Measurements from ENCODE around the gene PTGIR.

Gene PTGIR

DNA sequence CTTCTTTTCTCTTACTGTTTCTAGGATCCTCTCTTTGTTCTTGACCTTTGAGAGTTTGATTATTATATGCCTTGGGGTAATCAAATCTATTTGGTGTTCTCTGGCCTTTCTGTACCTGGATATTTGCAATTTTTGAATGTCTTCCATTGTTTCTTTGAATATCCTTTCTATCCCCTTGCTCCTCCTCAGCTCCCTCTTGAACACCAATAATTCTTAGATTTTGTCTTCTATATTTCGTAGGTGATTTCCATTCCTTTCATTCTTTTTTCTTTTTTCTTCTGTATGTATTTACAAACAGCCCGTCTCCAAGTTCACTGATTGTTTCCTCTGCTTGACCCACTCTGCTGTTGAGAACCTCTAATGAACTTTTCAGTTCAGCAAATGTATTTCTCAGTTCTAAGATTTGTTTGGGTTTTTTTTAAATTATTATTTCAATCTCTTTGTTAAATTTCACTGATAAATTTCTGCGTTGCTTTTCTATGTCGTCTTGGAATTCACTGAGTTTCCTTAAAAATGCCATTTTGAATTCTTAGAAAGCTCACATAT is 26.4 kb downstream of the PTGIR start:
- no peaks in the 10 kb centered on the region for H3K9me3 ChIP-seq (ENCODE audit: control insufficient read depth in 2 of 2, low read length in 2 of 2)
- no peaks in the 10 kb centered on the region for H3K27me3 ChIP-seq (ENCODE audit: control insufficient read depth in 1 of 2, insufficient read depth in 2 of 2, low read length in 2 of 2)
- no peaks in the 10 kb centered on the region for H3K36me3 ChIP-seq (ENCODE audit: control insufficient read depth in 2 of 2, insufficient read depth in 2 of 2, low read length in 2 of 2)
- H3K4me1 ChIP-seq (ENCODE audit: control insufficient read depth, insufficient read depth, low read length), result peaks cover 18% of the 10 kb centered on the region
- no peak overlapping the region for H3K27ac ChIP-seq (ENCODE audit: low read length)
- no peak overlapping the region for H3K9ac ChIP-seq (ENCODE audit: low read length in 2 of 2)
- H3K4me3 ChIP-seq (ENCODE audit: low read length in 2 of 2), result no peak overlapping the region

DNA sequence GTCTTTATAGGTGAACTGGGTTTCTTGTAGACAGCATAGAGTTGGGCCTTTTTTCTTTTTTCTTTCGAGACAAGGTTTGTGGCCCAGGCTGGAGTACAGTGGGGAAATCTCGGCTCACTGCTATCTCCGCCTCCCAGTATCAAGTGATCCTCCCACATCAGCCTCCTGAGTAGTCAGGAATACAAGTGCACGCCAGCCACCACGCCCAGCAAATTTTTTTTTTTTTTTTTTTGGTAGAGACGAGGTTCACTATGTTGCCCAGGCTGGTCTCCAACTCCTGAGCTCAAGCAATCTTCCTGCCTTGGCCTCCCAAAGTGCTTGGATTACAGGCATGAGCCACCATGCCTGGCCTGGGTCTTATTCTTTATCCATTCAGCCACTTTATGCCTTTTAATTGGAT is 28.9 kb downstream of the PTGIR start:
- peaks cover 5% of the 10 kb centered on the region for H3K4me1 ChIP-seq (ENCODE audit: control insufficient read depth, insufficient read depth, low read length)
- H3K27ac ChIP-seq (ENCODE audit: low read length), result no peak overlapping the region
- H3K4me3 ChIP-seq (ENCODE audit: low read length in 2 of 2), result no peak overlapping the region
- no peaks in the 10 kb centered on the region for H3K36me3 ChIP-seq (ENCODE audit: control insufficient read depth in 2 of 2, insufficient read depth in 2 of 2, low read length in 2 of 2)
- no peaks in the 10 kb centered on the region for H3K27me3 ChIP-seq (ENCODE audit: control insufficient read depth in 1 of 2, insufficient read depth in 2 of 2, low read length in 2 of 2)
- H3K9me3 ChIP-seq (ENCODE audit: control insufficient read depth in 2 of 2, low read length in 2 of 2), result no peaks in the 10 kb centered on the region
- H3K9ac ChIP-seq (ENCODE audit: low read length in 2 of 2), result no peak overlapping the region

DNA sequence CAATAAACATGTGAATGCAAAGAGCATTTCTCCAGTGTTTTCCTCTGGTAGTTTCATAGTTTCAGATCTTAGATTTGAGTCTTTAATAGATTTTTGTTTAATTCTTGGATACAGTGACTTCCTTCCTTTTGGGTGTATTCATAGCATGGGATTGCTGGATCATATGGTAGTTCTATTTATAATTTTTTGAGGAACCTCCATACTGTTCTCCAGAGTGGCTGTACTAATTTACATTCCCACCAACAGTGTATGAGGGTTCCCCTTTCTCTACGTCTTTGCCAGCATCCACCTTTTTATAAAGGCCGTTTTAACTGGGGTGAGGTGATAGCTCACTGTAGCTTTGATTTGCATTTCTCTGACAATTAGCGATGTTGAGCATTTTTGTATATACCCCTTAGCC is 33.0 kb downstream of the PTGIR start:
- H3K27ac ChIP-seq (ENCODE audit: low read length), result no peak overlapping the region
- H3K4me3 ChIP-seq (ENCODE audit: low read length in 2 of 2), result no peak overlapping the region
- H3K4me1 ChIP-seq (ENCODE audit: control insufficient read depth, insufficient read depth, low read length), result no peaks in the 10 kb centered on the region
- H3K27me3 ChIP-seq (ENCODE audit: control insufficient read depth in 1 of 2, insufficient read depth in 2 of 2, low read length in 2 of 2), result no peaks in the 10 kb centered on the region
- no peaks in the 10 kb centered on the region for H3K36me3 ChIP-seq (ENCODE audit: control insufficient read depth in 2 of 2, insufficient read depth in 2 of 2, low read length in 2 of 2)
- no peaks in the 10 kb centered on the region for H3K9me3 ChIP-seq (ENCODE audit: control insufficient read depth in 2 of 2, low read length in 2 of 2)
- no peak overlapping the region for H3K9ac ChIP-seq (ENCODE audit: low read length in 2 of 2)

DNA sequence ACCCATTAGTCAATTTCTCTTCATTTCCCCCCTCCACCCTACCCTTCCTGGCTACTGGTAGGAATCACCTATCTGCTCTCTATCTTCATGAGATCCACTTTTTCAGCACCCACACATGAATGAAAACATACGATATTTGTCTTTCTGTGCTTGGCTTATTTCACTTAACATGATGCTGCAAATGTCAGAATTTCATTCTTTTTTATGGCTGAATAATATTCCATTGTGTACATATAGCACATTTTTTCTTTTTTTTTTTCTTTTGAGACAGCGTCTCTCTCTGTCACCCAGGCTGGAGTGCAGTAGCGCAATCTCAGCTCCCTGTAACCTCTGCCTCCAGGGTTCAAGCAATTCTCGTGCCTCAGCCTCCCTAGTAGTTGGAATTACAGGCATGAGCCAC is 33.6 kb downstream of the PTGIR start:
- Histone ChIP-seq H3K36me3 (ENCODE audit: control insufficient read depth in 2 of 2, insufficient read depth in 2 of 2, low read length in 2 of 2) (no peaks in the 10 kb centered on the region), H3K4me3 (ENCODE audit: low read length in 2 of 2) (no peak overlapping the region), H3K27ac (ENCODE audit: low read length) (no peak overlapping the region)

DNA sequence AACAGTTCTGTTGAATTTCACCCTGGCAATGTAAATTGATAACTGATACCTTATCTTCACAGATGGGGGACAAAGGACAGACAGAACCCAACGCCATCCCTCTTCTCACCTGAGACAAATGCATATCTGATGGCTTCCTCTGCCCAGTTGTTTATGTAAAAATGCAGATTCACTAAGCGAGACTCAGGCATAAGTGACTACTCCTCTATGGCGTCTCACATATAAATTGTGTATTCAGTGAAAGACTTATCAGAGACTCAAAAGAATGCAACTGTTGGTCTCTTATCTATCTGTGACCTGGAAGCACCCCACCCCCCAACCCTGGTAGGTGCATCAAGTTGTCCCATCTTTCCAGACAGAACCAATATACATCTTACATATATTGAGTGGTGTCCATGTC is 37.0 kb downstream of the PTGIR start:
- H3K4me3 ChIP-seq (ENCODE audit: low read length in 2 of 2), result no peak overlapping the region
- no peaks in the 10 kb centered on the region for H3K36me3 ChIP-seq (ENCODE audit: control insufficient read depth in 2 of 2, insufficient read depth in 2 of 2, low read length in 2 of 2)
- no peaks in the 10 kb centered on the region for H3K27me3 ChIP-seq (ENCODE audit: control insufficient read depth in 1 of 2, insufficient read depth in 2 of 2, low read length in 2 of 2)
- H3K9me3 ChIP-seq (ENCODE audit: control insufficient read depth in 2 of 2, low read length in 2 of 2), result no peaks in the 10 kb centered on the region
- no peak overlapping the region for H3K27ac ChIP-seq (ENCODE audit: low read length)
- H3K4me1 ChIP-seq (ENCODE audit: control insufficient read depth, insufficient read depth, low read length), result no peaks in the 10 kb centered on the region
- no peak overlapping the region for H3K9ac ChIP-seq (ENCODE audit: low read length in 2 of 2)

More for the DNA sequence above, 33.6 kb downstream of the PTGIR start:
- Histone ChIP-seq H3K9me3 (ENCODE audit: control insufficient read depth in 2 of 2, low read length in 2 of 2) (no peaks in the 10 kb centered on the region), H3K4me1 (ENCODE audit: control insufficient read depth, insufficient read depth, low read length) (no peaks in the 10 kb centered on the region), H3K9ac (ENCODE audit: low read length in 2 of 2) (no peak overlapping the region), H3K27me3 (ENCODE audit: control insufficient read depth in 1 of 2, insufficient read depth in 2 of 2, low read length in 2 of 2) (no peaks in the 10 kb centered on the region)

DNA sequence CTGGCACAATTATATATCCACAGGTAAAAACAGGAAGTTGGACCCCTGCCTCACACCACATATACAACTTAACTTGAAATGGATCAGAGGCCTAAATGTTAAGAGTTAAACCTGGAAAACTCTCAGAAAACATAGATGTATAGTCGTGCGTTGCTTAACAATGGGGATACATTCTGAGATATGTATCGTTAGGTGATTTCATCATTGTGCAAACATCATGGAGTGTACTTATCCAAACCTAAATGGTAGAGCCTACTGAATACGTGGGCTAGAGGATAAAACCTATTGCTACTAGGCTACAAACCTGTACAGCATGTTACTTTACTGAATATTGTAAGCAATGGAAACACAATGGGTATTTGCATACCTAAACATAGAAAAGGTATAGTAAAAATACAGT is 38.6 kb downstream of the PTGIR start:
- no peak overlapping the region for H3K27ac ChIP-seq (ENCODE audit: low read length)
- no peaks in the 10 kb centered on the region for H3K9me3 ChIP-seq (ENCODE audit: control insufficient read depth in 2 of 2, low read length in 2 of 2)

DNA sequence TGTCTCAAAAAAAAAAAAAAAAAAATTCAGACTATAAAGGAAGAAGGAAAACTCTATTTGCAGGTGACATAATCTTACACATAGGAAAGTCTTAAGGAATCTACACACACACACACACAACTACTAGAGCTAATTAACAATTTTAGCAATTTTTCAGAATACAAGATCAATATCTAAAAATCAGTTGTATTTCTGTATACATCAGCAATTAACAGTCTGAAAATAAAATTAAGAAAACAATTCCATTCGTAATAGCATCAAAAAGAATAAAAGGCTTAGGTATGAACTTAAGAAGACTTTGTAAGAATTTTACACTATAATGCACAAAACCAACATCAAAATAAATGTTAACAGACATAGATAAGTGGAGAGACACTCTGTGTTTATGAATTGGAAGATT is 39.4 kb downstream of the PTGIR start:
- no peaks in the 10 kb centered on the region for H3K9me3 ChIP-seq (ENCODE audit: control insufficient read depth in 2 of 2, low read length in 2 of 2)
- no peaks in the 10 kb centered on the region for H3K27me3 ChIP-seq (ENCODE audit: control insufficient read depth in 1 of 2, insufficient read depth in 2 of 2, low read length in 2 of 2)
- no peaks in the 10 kb centered on the region for H3K4me1 ChIP-seq (ENCODE audit: control insufficient read depth, insufficient read depth, low read length)
- no peaks in the 10 kb centered on the region for H3K36me3 ChIP-seq (ENCODE audit: control insufficient read depth in 2 of 2, insufficient read depth in 2 of 2, low read length in 2 of 2)
- H3K27ac ChIP-seq (ENCODE audit: low read length), result no peak overlapping the region
- no peak overlapping the region for H3K4me3 ChIP-seq (ENCODE audit: low read length in 2 of 2)
- H3K9ac ChIP-seq (ENCODE audit: low read length in 2 of 2), result no peak overlapping the region

More for the DNA sequence above, 38.6 kb downstream of the PTGIR start:
- Histone ChIP-seq H3K9ac (ENCODE audit: low read length in 2 of 2) (no peak overlapping the region), H3K4me3 (ENCODE audit: low read length in 2 of 2) (no peak overlapping the region), H3K27me3 (ENCODE audit: control insufficient read depth in 1 of 2, insufficient read depth in 2 of 2, low read length in 2 of 2) (no peaks in the 10 kb centered on the region), H3K4me1 (ENCODE audit: control insufficient read depth, insufficient read depth, low read length) (no peaks in the 10 kb centered on the region), H3K36me3 (ENCODE audit: control insufficient read depth in 2 of 2, insufficient read depth in 2 of 2, low read length in 2 of 2) (no peaks in the 10 kb centered on the region)

DNA sequence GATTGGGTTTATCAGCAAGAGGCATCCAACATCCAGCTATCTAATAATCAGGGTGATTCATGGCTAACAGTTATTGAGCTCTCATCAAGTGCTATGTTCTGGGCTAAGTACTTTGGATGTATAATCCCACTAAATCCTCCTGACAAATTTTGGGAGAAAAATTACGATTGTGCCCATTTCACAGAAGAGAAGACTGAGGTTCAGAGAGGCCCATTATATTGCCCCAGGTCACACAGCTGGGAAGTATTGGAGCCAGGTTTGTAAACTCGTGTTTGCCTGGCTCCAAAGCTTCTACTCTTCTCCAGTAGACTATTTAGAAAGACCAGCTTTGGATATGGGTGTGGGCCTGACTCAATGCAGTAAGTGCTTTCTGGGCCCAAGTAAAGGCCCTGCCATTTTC is 44.6 kb downstream of the PTGIR start:
- Histone ChIP-seq H3K4me1 (ENCODE audit: control insufficient read depth, insufficient read depth, low read length) (no peaks in the 10 kb centered on the region), H3K4me3 (ENCODE audit: low read length in 2 of 2) (no peak overlapping the region), H3K9ac (ENCODE audit: low read length in 2 of 2) (no peak overlapping the region), H3K27me3 (ENCODE audit: control insufficient read depth in 1 of 2, insufficient read depth in 2 of 2, low read length in 2 of 2) (no peaks in the 10 kb centered on the region), H3K9me3 (ENCODE audit: control insufficient read depth in 2 of 2, low read length in 2 of 2) (no peaks in the 10 kb centered on the region), H3K36me3 (ENCODE audit: control insufficient read depth in 2 of 2, insufficient read depth in 2 of 2, low read length in 2 of 2) (no peaks in the 10 kb centered on the region), H3K27ac (ENCODE audit: low read length) (no peak overlapping the region)

DNA sequence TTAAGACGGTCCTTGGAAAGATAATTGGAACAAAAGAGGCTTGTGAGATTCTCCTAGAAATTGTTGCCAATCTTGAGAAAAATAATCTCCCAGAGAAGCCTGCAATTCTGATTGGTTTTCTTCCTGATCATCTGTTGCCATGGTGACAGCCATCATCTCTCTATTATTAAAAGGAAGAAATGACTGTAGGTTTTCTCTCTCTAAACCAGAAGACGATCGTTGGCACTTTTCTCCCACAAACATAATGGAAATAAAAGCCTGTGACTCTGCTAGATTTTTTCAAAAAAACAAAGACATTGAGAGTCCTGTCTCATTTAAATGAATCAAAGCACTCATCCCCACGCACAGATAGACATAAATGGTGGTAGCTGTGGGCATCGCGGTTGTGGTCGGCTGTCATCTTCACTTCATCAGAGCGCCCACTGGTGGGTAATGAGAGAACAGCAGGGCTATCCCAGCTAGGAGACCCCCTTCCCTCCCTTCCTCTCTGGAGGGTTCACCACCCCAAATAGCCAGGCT is 45.5 kb downstream of the PTGIR start:
- Histone ChIP-seq H3K4me1 (ENCODE audit: control insufficient read depth, insufficient read depth, low read length) (no peaks in the 10 kb centered on the region), H3K36me3 (ENCODE audit: control insufficient read depth in 2 of 2, insufficient read depth in 2 of 2, low read length in 2 of 2) (no peaks in the 10 kb centered on the region), H3K4me3 (ENCODE audit: low read length in 2 of 2) (no peak overlapping the region), H3K9ac (ENCODE audit: low read length in 2 of 2) (no peak overlapping the region), H3K27me3 (ENCODE audit: control insufficient read depth in 1 of 2, insufficient read depth in 2 of 2, low read length in 2 of 2) (no peaks in the 10 kb centered on the region), H3K9me3 (ENCODE audit: control insufficient read depth in 2 of 2, low read length in 2 of 2) (no peaks in the 10 kb centered on the region), H3K27ac (ENCODE audit: low read length) (no peak overlapping the region)

DNA sequence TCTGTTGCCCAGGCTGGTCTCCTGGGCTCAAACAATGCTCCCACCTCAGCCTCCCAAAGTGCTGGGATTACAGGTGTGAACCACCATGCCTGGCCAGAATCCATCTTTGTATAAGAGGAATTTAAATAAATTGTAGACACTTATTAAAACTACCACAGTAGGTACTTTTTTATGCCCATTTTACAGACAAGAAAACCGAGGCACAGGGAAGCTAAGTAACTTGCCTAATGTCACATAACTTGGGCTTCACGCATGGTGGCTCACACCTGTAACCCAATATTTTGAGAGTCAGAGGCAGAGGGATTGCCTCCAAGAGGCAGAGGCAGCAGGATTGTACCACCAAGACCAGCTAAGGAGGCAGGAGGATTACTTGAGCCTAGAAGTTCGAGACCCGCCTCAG is 46.4 kb downstream of the PTGIR start:
- Histone ChIP-seq H3K9me3 (ENCODE audit: control insufficient read depth in 2 of 2, low read length in 2 of 2) (no peaks in the 10 kb centered on the region), H3K4me1 (ENCODE audit: control insufficient read depth, insufficient read depth, low read length) (no peaks in the 10 kb centered on the region), H3K9ac (ENCODE audit: low read length in 2 of 2) (no peak overlapping the region), H3K27ac (ENCODE audit: low read length) (no peak overlapping the region), H3K36me3 (ENCODE audit: control insufficient read depth in 2 of 2, insufficient read depth in 2 of 2, low read length in 2 of 2) (no peaks in the 10 kb centered on the region), H3K4me3 (ENCODE audit: low read length in 2 of 2) (no peak overlapping the region), H3K27me3 (ENCODE audit: control insufficient read depth in 1 of 2, insufficient read depth in 2 of 2, low read length in 2 of 2) (no peaks in the 10 kb centered on the region)

DNA sequence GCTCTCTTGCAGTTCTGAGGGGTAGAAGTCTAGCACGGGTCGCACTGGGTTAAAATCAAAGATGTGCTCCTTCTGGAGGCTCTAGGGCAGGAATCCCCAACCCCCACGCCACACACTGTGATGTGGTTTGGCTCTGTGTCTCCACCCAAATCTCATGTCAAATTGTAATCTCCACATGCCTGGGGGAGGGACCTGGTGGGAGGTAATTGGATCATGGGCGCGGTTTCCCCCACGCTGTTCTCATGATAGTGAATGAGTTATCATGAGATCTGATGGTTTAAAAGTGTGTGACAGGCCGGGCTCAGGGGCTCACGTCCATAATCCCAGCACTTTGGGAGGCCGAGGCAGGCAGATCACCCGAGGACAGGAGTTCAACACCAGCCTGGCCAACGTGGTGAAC is 50.4 kb downstream of the PTGIR start:
- Histone ChIP-seq H3K4me1 (ENCODE audit: control insufficient read depth, insufficient read depth, low read length) (no peaks in the 10 kb centered on the region), H3K27ac (ENCODE audit: low read length) (no peak overlapping the region), H3K9ac (ENCODE audit: low read length in 2 of 2) (no peak overlapping the region), H3K9me3 (ENCODE audit: control insufficient read depth in 2 of 2, low read length in 2 of 2) (no peaks in the 10 kb centered on the region), H3K36me3 (ENCODE audit: control insufficient read depth in 2 of 2, insufficient read depth in 2 of 2, low read length in 2 of 2) (no peaks in the 10 kb centered on the region), H3K4me3 (ENCODE audit: low read length in 2 of 2) (no peak overlapping the region), H3K27me3 (ENCODE audit: control insufficient read depth in 1 of 2, insufficient read depth in 2 of 2, low read length in 2 of 2) (no peaks in the 10 kb centered on the region)
